ENCODE data around the gene BAK1.

Gene BAK1

DNA sequence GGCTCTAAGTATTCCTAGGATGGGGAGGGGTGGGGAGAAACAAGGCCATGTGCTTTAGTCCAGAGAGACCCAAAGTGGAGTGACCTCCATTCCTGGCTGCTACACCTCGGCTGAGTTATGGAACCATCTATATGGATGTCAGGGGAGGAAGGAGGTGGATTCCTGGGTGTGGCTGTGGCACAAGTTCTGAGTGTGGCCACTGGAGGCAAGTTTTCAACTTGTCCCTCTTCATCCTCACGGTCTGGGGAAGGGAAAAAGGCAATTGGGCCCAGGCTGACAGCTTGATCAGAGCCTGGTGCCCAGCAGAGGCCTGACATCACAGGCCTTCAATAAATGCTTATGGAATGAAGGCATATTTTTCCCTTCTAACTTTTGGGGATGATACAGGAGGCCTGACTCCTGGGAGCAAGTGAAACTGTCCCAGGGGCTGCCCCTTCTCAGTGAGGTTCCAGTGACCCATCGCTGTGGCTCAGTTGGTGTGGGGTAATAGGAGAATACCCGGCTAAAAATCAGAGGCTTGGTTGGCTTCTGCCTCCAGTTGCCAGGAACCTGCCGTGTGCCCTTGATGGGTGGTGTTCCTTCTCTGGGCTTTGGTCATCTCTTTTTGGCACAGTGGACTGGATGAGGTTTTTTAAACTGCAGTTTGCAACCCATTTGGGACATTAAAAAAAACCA is 39.2 kb upstream of the BAK1 start:
- Histone ChIP-seq H3K36me3 (ENCODE audit: insufficient read depth, low read length) (peaks cover 8% of the 10 kb centered on the region), H3K9ac (ENCODE audit: low read depth, low read length) (peak overlapping the region; percentile 85), H3K4me3 (ENCODE audit: low read length) (no peak overlapping the region), H3K4me2 (ENCODE audit: low read length) (peak overlapping the region; percentile 94), H3K4me1 (ENCODE audit: control insufficient read depth, insufficient read depth, low read length) (peaks cover 36% of the 10 kb centered on the region), H3K27me3 (ENCODE audit: control insufficient read depth, insufficient read depth, low read length) (no peaks in the 10 kb centered on the region), H3K9me3 (replicated peaks; ENCODE audit: low read length) (no peaks in the 10 kb centered on the region)

DNA sequence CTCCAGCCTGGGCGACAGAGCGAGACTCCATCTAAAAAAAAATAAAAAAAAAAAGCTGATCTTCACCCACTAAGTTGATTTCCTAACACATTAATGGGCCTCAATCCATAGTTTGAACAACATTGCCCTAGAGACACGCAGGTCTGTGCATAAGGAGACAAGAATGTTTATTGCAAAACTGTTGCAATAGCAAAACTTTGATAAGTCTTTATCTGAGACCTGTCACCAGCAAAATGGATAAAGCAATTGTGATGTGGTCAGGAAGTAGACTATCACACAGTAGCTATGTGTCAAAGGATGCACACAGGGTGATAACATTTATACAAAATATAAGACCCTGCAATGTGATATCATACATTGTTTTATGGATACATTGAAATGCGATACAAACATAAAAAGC is 36.8 kb upstream of the BAK1 start:
- H3K4me3 ChIP-seq (ENCODE audit: low read length), result no peak overlapping the region

DNA sequence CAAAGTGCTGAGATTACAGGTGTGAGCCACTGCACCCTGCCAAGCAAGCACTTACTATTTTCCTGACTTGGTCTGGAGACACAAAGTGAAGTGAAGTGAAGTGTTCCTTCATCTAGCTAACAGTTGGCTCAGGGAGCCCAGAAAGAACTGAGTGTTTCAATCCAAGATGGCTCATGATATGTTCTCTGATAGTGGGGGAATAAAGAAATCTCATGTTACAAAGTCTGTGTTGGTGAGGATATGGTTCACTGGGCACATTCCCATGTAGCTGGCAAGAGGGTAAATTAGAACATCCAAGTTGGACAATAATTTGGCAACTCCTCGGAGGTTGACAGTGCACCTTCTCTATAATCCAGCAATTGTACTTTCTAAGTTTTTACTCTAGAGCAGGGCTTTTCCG is 36.0 kb upstream of the BAK1 start:
- Histone ChIP-seq H3K9ac (ENCODE audit: low read depth, low read length) (no peak overlapping the region), H3K27me3 (ENCODE audit: control insufficient read depth, insufficient read depth, low read length) (no peaks in the 10 kb centered on the region), H3K4me3 (ENCODE audit: low read length) (no peak overlapping the region), H3K36me3 (ENCODE audit: insufficient read depth, low read length) (no peaks in the 10 kb centered on the region), H3K4me2 (ENCODE audit: low read length) (no peak overlapping the region), H3K9me3 (replicated peaks; ENCODE audit: low read length) (no peaks in the 10 kb centered on the region), H3K4me1 (ENCODE audit: control insufficient read depth, insufficient read depth, low read length) (peaks cover 36% of the 10 kb centered on the region)

More for the DNA sequence above, 36.8 kb upstream of the BAK1 start:
- no peak overlapping the region for H3K9ac ChIP-seq (ENCODE audit: low read depth, low read length)
- H3K4me2 ChIP-seq (ENCODE audit: low read length), result no peak overlapping the region
- peaks cover 36% of the 10 kb centered on the region for H3K4me1 ChIP-seq (ENCODE audit: control insufficient read depth, insufficient read depth, low read length)
- no peaks in the 10 kb centered on the region for H3K9me3 ChIP-seq (replicated peaks; ENCODE audit: low read length)
- H3K36me3 ChIP-seq (ENCODE audit: insufficient read depth, low read length), result no peaks in the 10 kb centered on the region
- H3K27me3 ChIP-seq (ENCODE audit: control insufficient read depth, insufficient read depth, low read length), result no peaks in the 10 kb centered on the region

DNA sequence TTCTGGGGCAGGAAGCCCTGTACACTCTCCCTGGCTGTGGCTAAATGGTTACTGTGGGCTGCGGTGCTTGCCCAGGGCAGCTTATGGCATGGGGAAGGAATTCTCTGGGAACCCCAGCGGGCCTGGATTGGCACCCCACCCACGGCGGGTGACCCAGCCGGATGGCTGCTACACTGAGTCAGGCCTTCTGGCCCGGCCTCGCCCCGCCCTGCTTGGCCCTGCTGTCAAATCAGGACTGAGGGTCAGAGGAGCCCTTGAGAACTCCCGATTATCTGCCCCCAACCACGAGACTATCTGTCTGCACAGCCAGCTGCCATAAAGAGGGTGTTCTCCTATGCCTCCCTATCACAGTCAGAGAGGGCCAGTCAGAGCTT is 33.7 kb upstream of the BAK1 start:
- Histone ChIP-seq H3K36me3 (ENCODE audit: insufficient read depth, low read length) (no peaks in the 10 kb centered on the region), H3K4me1 (ENCODE audit: control insufficient read depth, insufficient read depth, low read length) (peaks cover 45% of the 10 kb centered on the region), H3K9me3 (replicated peaks; ENCODE audit: low read length) (no peaks in the 10 kb centered on the region), H3K4me3 (ENCODE audit: low read length) (peak overlapping the region; percentile 13), H3K9ac (ENCODE audit: low read depth, low read length) (peak overlapping the region; percentile 69), H3K4me2 (ENCODE audit: low read length) (peak overlapping the region; percentile 63), H3K27me3 (ENCODE audit: control insufficient read depth, insufficient read depth, low read length) (no peaks in the 10 kb centered on the region)

DNA sequence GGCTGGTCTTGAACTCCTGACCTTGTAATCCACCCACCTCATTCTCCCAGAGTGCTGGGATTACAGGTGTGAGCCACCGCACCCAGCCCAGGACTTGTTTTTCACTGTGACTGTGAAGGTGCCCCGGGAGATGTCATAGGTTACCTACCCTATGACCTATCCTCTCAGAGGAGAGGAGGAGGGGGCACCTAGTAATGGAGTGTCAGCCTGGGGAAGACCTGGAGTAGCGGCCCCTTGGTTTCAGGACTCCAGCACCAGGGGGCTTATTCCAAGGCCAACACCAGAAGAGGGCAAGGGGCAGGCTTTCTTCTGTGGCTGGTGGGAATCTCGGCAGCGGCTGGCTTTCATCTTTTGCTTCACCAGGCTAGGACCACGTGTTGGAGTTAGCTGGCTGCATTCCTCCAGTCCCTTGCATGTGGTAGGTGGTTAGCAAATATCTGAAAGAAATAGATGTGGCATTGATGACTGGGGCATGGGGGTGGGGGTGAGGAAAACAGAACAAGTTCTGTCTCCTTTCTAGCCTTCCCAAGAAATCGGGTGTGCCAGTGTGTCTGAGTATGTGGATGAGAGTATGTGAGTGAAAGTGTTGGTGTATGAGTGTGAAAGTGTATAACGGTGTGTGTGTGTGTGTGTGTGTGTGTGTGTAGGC is 33.2 kb upstream of the BAK1 start:
- peak overlapping the region; percentile 63 for H3K4me2 ChIP-seq (ENCODE audit: low read length)

DNA sequence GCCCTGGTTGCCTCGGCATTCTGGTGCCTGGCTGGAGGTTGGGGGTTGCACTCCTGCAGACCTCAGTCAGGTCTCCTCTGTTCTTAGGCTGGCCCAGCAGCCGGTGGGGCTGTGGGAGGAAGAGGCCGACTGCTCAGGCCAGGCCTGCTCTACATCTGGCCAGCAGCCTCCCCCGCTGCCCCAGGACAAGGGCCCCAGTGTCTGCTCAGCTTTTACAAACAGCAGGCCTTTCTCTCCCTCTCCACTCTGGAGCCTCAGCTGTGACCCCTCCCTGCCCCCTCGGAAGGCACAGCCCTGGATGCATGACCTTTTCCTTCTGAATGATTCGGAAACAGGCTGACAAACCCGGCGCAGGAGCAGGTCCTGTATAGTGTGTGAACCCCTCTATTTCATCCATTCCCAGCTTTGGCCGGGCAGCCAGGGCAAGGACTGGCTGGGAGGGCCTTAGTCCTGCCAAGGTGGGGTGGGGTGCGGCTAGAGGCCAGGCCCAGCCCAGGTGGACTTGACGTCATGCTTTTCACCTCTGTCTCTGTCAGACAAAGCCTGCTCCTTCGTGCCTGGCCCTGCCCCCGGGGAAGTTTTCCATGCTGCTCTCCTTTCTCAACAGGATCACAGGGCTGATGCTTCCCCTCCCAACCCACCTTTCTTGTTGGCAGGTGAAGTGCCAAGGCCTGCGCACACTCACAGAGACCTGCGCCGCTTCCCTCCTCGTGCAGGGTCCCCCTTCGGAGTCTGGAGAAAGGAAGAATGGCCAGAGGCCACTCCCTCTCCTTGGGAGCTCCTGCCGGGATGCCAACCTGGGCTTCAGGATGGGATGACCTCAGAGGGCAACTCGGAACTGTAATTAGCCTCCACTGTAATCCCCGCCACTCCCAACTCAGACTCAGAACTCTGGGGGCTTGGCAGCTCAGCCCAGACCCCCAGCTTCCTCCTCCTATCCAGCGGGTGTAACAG is 31.0 kb upstream of the BAK1 start:
- no peak overlapping the region for H3K9ac ChIP-seq (ENCODE audit: low read depth, low read length)
- H3K4me3 ChIP-seq (ENCODE audit: low read length), result no peak overlapping the region
- no peak overlapping the region for H3K4me2 ChIP-seq (ENCODE audit: low read length)
- no peaks in the 10 kb centered on the region for H3K36me3 ChIP-seq (ENCODE audit: insufficient read depth, low read length)
- H3K9me3 ChIP-seq (replicated peaks; ENCODE audit: low read length), result no peaks in the 10 kb centered on the region
- H3K27me3 ChIP-seq (ENCODE audit: control insufficient read depth, insufficient read depth, low read length), result no peaks in the 10 kb centered on the region
- H3K4me1 ChIP-seq (ENCODE audit: control insufficient read depth, insufficient read depth, low read length), result peaks cover 53% of the 10 kb centered on the region

More for the DNA sequence above, 33.2 kb upstream of the BAK1 start:
- Histone ChIP-seq H3K4me3 (ENCODE audit: low read length) (peak overlapping the region; percentile 13), H3K27me3 (ENCODE audit: control insufficient read depth, insufficient read depth, low read length) (no peaks in the 10 kb centered on the region), H3K36me3 (ENCODE audit: insufficient read depth, low read length) (no peaks in the 10 kb centered on the region), H3K9me3 (replicated peaks; ENCODE audit: low read length) (no peaks in the 10 kb centered on the region), H3K4me1 (ENCODE audit: control insufficient read depth, insufficient read depth, low read length) (peaks cover 49% of the 10 kb centered on the region), H3K9ac (ENCODE audit: low read depth, low read length) (peak overlapping the region; percentile 69)

DNA sequence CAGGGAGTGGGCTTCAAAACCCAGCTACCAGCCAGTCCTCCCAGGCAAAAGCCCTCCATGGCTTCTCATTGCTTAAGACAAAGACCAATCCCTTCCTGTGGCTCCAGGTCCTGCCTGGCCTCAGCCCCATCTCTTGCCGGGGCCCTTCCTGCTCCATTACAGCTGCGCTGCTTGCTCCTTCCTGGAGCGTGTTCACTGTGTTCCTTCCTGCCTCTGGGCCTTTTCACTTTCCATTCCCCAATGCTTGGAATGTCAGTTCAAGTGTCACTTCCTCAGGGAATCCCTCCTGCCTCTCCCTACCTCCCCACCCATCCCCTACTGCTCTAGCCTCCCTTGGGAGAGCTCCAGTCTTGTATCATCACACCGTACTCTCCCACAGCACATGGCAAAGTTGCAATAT is 30.0 kb upstream of the BAK1 start:
- peaks cover 53% of the 10 kb centered on the region for H3K4me1 ChIP-seq (ENCODE audit: control insufficient read depth, insufficient read depth, low read length)
- H3K9ac ChIP-seq (ENCODE audit: low read depth, low read length), result peak overlapping the region; percentile 26

DNA sequence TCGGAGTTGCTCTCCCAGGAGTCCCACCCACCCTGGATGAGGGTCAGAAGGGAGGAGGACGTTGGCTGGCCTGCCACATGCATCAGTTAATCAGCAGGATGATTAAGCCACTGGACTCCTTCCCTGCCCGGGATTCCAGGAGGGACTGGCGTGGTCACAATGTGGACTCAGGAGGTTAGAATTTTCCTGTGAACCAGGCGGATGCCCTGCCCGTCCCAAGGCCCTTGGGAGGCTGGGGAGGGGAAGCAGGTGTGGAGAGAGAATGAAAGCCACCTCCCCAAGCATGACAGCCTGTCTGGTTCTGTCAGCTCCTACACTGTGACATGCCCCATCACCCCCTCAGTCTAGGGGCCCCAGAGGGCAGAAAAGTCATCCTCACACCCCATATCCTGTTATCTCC is 29.5 kb upstream of the BAK1 start:
- Histone ChIP-seq H3K36me3 (ENCODE audit: insufficient read depth, low read length) (no peaks in the 10 kb centered on the region), H3K4me1 (ENCODE audit: control insufficient read depth, insufficient read depth, low read length) (peaks cover 50% of the 10 kb centered on the region), H3K9me3 (replicated peaks; ENCODE audit: low read length) (no peaks in the 10 kb centered on the region), H3K4me2 (ENCODE audit: low read length) (peak overlapping the region; percentile 22), H3K27me3 (ENCODE audit: control insufficient read depth, insufficient read depth, low read length) (no peaks in the 10 kb centered on the region), H3K4me3 (ENCODE audit: low read length) (peak overlapping the region; percentile 20), H3K9ac (ENCODE audit: low read depth, low read length) (peak overlapping the region; percentile 26)

More for the DNA sequence above, 30.0 kb upstream of the BAK1 start:
- Histone ChIP-seq H3K27me3 (ENCODE audit: control insufficient read depth, insufficient read depth, low read length) (no peaks in the 10 kb centered on the region), H3K36me3 (ENCODE audit: insufficient read depth, low read length) (no peaks in the 10 kb centered on the region), H3K9me3 (replicated peaks; ENCODE audit: low read length) (no peaks in the 10 kb centered on the region), H3K4me3 (ENCODE audit: low read length) (peak overlapping the region; percentile 20), H3K4me2 (ENCODE audit: low read length) (peak overlapping the region; percentile 22)

DNA sequence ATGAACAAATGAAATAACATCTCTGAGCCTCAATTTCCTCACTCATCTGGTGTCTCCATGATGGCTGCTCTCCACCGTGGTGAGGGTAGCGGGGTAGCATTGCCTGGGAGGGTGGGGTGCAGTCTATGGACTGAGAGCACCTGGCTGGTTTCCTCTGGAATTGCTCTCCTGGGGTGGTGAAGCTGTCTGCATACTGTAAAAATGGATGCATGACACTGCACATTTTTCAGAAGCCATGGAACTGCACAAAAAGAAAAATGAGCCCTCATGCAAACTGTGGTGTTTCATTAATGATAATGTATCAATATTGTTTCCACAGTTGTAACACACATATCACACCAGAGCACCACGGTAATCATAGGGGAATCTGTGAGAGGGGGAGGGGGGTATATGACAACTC is 28.9 kb upstream of the BAK1 start:
- H3K4me2 ChIP-seq (ENCODE audit: low read length), result peak overlapping the region; percentile 22

DNA sequence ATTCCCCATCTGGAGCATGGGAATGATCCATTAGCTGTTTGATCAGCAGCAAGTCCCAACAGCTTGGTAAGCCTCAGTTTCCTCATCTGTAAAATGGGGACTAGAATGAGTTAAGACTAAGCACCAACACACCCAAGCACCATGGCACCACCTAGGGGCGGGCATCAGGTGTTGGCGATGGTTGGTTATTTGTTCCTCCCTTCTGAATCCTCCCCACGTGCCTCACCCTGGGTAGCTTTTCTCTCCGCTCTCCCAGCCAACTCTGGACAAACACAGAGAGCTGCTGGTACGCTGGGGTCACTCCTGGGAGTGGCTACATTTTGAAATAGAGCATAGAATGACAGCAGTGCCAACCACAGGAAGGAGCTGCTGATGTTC is 27.7 kb upstream of the BAK1 start:
- H3K36me3 ChIP-seq (ENCODE audit: insufficient read depth, low read length), result no peaks in the 10 kb centered on the region
- H3K9ac ChIP-seq (ENCODE audit: low read depth, low read length), result no peak overlapping the region
- no peaks in the 10 kb centered on the region for H3K27me3 ChIP-seq (ENCODE audit: control insufficient read depth, insufficient read depth, low read length)
- H3K4me1 ChIP-seq (ENCODE audit: control insufficient read depth, insufficient read depth, low read length), result peaks cover 33% of the 10 kb centered on the region
- no peak overlapping the region for H3K4me3 ChIP-seq (ENCODE audit: low read length)
- no peak overlapping the region for H3K4me2 ChIP-seq (ENCODE audit: low read length)
- H3K9me3 ChIP-seq (replicated peaks; ENCODE audit: low read length), result no peaks in the 10 kb centered on the region

More for the DNA sequence above, 28.9 kb upstream of the BAK1 start:
- Histone ChIP-seq H3K36me3 (ENCODE audit: insufficient read depth, low read length) (no peaks in the 10 kb centered on the region), H3K9me3 (replicated peaks; ENCODE audit: low read length) (no peaks in the 10 kb centered on the region), H3K4me3 (ENCODE audit: low read length) (no peak overlapping the region), H3K4me1 (ENCODE audit: control insufficient read depth, insufficient read depth, low read length) (peaks cover 45% of the 10 kb centered on the region), H3K27me3 (ENCODE audit: control insufficient read depth, insufficient read depth, low read length) (no peaks in the 10 kb centered on the region), H3K9ac (ENCODE audit: low read depth, low read length) (no peak overlapping the region)

DNA sequence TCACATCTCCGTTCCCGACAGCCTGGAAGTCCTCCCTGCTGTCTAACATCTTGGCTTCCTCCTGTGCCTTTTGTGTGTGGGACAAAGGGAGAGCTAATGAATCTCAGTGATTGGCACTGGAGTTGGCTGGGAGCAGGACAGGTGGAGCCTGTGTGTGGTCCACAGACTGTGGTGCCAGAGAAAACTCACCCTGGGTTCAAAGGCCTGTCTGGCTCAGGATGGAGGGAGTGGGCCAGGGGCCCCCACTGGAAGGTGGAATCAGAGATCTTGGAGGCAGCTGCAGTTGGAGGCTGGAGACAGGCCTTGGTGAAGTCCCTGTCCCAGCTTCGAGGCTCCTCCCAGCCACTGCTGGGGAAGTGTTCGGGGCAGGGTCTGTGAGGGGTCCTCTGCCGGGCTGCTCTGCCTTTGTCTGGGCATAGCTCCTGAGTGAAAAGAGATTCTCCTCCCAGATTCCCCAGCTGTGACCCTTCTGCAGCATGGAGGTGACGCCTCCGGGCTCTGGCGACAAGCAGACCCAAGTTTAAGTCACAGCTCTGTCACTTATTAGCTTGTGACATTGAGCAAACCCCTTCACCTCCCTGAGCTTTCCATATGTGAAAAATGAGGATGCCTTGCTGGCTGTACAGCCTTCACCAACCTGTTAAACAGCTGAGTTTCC is 27.2 kb upstream of the BAK1 start:
- H3K27me3 ChIP-seq (ENCODE audit: control insufficient read depth, insufficient read depth, low read length), result no peaks in the 10 kb centered on the region
- no peaks in the 10 kb centered on the region for H3K36me3 ChIP-seq (ENCODE audit: insufficient read depth, low read length)
- H3K4me3 ChIP-seq (ENCODE audit: low read length), result no peak overlapping the region
- no peaks in the 10 kb centered on the region for H3K9me3 ChIP-seq (replicated peaks; ENCODE audit: low read length)
- no peak overlapping the region for H3K4me2 ChIP-seq (ENCODE audit: low read length)
- peaks cover 33% of the 10 kb centered on the region for H3K4me1 ChIP-seq (ENCODE audit: control insufficient read depth, insufficient read depth, low read length)
- H3K9ac ChIP-seq (ENCODE audit: low read depth, low read length), result no peak overlapping the region

Measured in skeletal muscle satellite cell (primary cell).